K562 (cell line): ENCODE results near the gene PIP5KL1. TPM values are rescaled to one million over a fixed set of nuclear protein-coding genes. Genes with fewer than 3 reads are reported as not detected.

Experiments
- LCOR ChIP-seq: sonication (generic); formaldehyde crosslinking; IDR thresholded peaks from 2 replicates; pipeline ENCODE4 v1.8.0; 2022; ENCODE audit warnings: mild to moderate bottlenecking, missing genetic modification reagents
- NFYB ChIP-seq: IDR thresholded peaks from 2 replicates; pipeline ENCODE4 v1.6.1; 2011; ENCODE audit warnings: mild to moderate bottlenecking, moderate library complexity; ENCODE audit not compliant: insufficient read length; ENCODE audit errors: extremely low read depth
- NRF1 ChIP-seq, 2 experiments: fragments of 450-650 bp; IDR thresholded peaks in 1 of 2; conservative IDR thresholded peaks in 1 of 2; 2 replicates each; pipeline ENCODE4 v1.6.1; 2014; ENCODE audit warnings: mild to moderate bottlenecking in 2 of 2
- POLR2AphosphoS2 ChIP-seq: IDR thresholded peaks from 2 replicates; pipeline ENCODE4 v1.6.1; 2012; ENCODE audit warnings: low read length, improper control_type of control experiment
- RFX5 ChIP-seq: IDR thresholded peaks from 2 replicates; pipeline ENCODE4 v1.6.1; 2011; ENCODE audit warnings: low read depth, mild to moderate bottlenecking, improper control_type of control experiment, low read length
- polyA plus RNA-seq, 8 experiments: library from polyadenylated mRNA; depleted of rRNA in 4 of 8; stranded (reverse) in 5 of 8; unstranded in 3 of 8; fragments of >200 nt; fragmentation: Nextera tagmentation in 2 of 8; fragmentation: Illumina TruSeq in 1 of 8; extraction: Ambion mirVana in 2 of 8; extraction: Trizol in 1 of 8; gene quantifications; 2 replicates each; pipeline versions ENCODE4 v1.2.1 to v1.2.3, GENCODE V29; 2011 to 2014; ENCODE audit warnings: inconsistent platforms in 1 of 8, missing spikeins in 1 of 8
- total RNA-seq, 7 experiments: library from RNA; depleted of rRNA in 6 of 7; stranded (reverse); fragments of >200 nt in 6 of 7; fragmentation: Illumina TruSeq in 2 of 7; extraction: Trizol in 2 of 7; gene quantifications; 2 replicates each; pipeline versions ENCODE4 v1.2.1 to v1.2.3, GENCODE V29; 2011 to 2021; ENCODE audit warnings: low replicate concordance in 1 of 7
- TF ChIP-seq, protein P1 (sequence below): sonication (generic); formaldehyde crosslinking; IDR thresholded peaks from 2 replicates; pipeline ENCODE4 v1.8.0; 2022; ENCODE audit warnings: mild to moderate bottlenecking, low read depth, missing genetic modification reagents
- TF ChIP-seq, protein P2 (sequence below): fragments of 450-650 bp; formaldehyde crosslinking; IDR thresholded peaks from 2 replicates; pipeline ENCODE4 v1.4.0; 2022; ENCODE audit warnings: mild to moderate bottlenecking, moderate library complexity
- TF ChIP-seq, protein P3 (sequence below): sonication (generic); formaldehyde crosslinking; IDR thresholded peaks from 2 replicates; pipeline ENCODE4 v1.8.0; 2023; ENCODE audit warnings: missing genetic modification reagents, mild to moderate bottlenecking, borderline replicate concordance
- TF ChIP-seq, protein P4 (sequence below), 2 experiments: IDR thresholded peaks; 2 replicates each; pipeline ENCODE4 v1.6.1; 2011; ENCODE audit warnings: borderline replicate concordance in 1 of 2, control low read depth in 1 of 2, low read depth in 1 of 2, low read length in 1 of 2, mild to moderate bottlenecking in 1 of 2, mixed read lengths in 1 of 2, moderate library complexity in 1 of 2; ENCODE audit not compliant: insufficient read depth in 1 of 2, insufficient read length in 1 of 2, poor library complexity in 1 of 2, severe bottlenecking in 1 of 2; ENCODE audit errors: extremely low read depth in 1 of 2
- TF ChIP-seq, protein P5 (sequence below), 3 experiments: fragments of 200-800 bp in 1 of 3; fragments of 250-450 bp in 1 of 3; fragments of 450-650 bp in 1 of 3; sonication (Bioruptor Pico) in 1 of 3; sonication (Bioruptor generic) in 1 of 3; formaldehyde crosslinking in 1 of 3; IDR thresholded peaks; 2 replicates each; pipeline versions ENCODE4 v1.6.1 to v1.8.0; 2016 to 2022; ENCODE audit warnings: mild to moderate bottlenecking in 2 of 3, missing genetic modification characterization in 2 of 3, missing compliant biosample characterization in 1 of 3, moderate library complexity in 1 of 3

PIP5KL1 gene
- total and polyA plus RNA-seq, 9 of the 15 experiments (the other 6 are each of a cell fraction or from before 2014, with no cell fraction given): 0.18 to 4.8 (median 1.2) TPM

DNA sequence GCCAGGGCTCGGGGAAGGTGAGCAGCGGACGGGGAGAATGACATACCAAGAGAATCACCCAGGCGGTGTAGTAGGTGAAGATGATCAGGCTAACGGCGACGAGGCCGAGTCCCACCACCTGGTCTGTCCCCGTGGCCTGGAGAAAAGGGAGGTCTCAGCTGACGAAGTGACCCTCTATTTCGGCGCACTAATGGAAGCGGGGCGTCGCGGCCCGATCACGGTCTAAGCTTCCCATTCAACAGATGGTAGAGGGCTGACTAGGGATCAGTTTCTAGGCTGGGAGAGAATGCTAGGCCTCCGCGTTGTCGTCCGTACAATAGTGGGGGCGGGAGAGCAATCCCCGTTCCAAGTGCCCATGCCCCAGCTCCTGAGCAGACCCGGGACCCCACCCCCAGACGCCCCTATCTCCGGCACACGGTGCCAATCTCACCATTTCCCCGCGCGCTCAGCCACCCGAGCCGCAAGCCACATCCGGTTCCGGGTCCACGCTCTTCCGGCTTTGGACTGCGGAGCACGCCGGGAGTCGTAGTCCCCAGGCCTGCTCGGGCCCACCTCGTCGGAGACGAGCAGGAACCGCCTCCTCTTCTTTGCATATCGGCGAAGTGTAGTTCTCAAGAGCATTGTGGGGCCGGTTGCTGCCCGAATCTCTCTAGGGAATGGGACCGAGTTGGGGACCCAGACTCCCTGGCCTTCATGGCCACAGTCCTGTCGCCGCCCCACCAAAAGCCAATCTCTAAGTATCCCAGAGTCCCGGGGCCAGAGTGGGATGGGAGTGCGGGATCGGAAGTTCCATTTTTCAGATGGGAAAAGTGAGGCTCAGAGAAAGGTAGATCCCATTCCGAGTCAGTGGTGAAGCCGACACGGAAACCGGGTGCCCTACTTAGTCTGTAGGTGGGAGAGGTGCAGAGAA, 7.1 kb upstream of the PIP5KL1 start, which contains the start of gene DPM2 (continued):
- TF ChIP-seq, protein P1, sequence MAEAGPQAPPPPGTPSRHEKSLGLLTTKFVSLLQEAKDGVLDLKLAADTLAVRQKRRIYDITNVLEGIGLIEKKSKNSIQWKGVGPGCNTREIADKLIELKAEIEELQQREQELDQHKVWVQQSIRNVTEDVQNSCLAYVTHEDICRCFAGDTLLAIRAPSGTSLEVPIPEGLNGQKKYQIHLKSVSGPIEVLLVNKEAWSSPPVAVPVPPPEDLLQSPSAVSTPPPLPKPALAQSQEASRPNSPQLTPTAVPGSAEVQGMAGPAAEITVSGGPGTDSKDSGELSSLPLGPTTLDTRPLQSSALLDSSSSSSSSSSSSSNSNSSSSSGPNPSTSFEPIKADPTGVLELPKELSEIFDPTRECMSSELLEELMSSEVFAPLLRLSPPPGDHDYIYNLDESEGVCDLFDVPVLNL (CRISPR knock-in tag): 0 out of 2 replicates have a peak, but pooled peaks have one; percentile 42
- TF ChIP-seq NRF1 (conservative IDR thresholded peaks at IDR 0.05 in 1 of 2, IDR thresholded peaks at IDR 0.05 in 1 of 2) (peak; percentile 62 to 69), NFYB (no peak), RFX5 (no peak), POLR2AphosphoS2 (peak; percentile 89; the same call in 1 of the 2 replicates), LCOR (0 out of 2 replicates have a peak, but pooled peaks have one; percentile 58)
- TF ChIP-seq, protein P2, sequence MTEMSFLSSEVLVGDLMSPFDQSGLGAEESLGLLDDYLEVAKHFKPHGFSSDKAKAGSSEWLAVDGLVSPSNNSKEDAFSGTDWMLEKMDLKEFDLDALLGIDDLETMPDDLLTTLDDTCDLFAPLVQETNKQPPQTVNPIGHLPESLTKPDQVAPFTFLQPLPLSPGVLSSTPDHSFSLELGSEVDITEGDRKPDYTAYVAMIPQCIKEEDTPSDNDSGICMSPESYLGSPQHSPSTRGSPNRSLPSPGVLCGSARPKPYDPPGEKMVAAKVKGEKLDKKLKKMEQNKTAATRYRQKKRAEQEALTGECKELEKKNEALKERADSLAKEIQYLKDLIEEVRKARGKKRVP (CRISPR knock-in tag): no peak
- TF ChIP-seq, protein P3, sequence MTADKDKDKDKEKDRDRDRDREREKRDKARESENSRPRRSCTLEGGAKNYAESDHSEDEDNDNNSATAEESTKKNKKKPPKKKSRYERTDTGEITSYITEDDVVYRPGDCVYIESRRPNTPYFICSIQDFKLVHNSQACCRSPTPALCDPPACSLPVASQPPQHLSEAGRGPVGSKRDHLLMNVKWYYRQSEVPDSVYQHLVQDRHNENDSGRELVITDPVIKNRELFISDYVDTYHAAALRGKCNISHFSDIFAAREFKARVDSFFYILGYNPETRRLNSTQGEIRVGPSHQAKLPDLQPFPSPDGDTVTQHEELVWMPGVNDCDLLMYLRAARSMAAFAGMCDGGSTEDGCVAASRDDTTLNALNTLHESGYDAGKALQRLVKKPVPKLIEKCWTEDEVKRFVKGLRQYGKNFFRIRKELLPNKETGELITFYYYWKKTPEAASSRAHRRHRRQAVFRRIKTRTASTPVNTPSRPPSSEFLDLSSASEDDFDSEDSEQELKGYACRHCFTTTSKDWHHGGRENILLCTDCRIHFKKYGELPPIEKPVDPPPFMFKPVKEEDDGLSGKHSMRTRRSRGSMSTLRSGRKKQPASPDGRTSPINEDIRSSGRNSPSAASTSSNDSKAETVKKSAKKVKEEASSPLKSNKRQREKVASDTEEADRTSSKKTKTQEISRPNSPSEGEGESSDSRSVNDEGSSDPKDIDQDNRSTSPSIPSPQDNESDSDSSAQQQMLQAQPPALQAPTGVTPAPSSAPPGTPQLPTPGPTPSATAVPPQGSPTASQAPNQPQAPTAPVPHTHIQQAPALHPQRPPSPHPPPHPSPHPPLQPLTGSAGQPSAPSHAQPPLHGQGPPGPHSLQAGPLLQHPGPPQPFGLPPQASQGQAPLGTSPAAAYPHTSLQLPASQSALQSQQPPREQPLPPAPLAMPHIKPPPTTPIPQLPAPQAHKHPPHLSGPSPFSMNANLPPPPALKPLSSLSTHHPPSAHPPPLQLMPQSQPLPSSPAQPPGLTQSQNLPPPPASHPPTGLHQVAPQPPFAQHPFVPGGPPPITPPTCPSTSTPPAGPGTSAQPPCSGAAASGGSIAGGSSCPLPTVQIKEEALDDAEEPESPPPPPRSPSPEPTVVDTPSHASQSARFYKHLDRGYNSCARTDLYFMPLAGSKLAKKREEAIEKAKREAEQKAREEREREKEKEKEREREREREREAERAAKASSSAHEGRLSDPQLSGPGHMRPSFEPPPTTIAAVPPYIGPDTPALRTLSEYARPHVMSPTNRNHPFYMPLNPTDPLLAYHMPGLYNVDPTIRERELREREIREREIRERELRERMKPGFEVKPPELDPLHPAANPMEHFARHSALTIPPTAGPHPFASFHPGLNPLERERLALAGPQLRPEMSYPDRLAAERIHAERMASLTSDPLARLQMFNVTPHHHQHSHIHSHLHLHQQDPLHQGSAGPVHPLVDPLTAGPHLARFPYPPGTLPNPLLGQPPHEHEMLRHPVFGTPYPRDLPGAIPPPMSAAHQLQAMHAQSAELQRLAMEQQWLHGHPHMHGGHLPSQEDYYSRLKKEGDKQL: 0 out of 2 replicates have a peak, but pooled peaks have one; percentile 69
- TF ChIP-seq, protein P4, sequence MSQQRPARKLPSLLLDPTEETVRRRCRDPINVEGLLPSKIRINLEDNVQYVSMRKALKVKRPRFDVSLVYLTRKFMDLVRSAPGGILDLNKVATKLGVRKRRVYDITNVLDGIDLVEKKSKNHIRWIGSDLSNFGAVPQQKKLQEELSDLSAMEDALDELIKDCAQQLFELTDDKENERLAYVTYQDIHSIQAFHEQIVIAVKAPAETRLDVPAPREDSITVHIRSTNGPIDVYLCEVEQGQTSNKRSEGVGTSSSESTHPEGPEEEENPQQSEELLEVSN (IDR thresholded peaks at IDR 0.05; ENCODE audit: borderline replicate concordance in 1 of 2, extremely low read depth in 1 of 2, insufficient read depth in 1 of 2, insufficient read length in 1 of 2, low read depth in 1 of 2, low read length in 1 of 2, poor library complexity in 1 of 2, severe bottlenecking in 1 of 2): peak; percentile 80 to 85
- TF ChIP-seq, protein P5, sequence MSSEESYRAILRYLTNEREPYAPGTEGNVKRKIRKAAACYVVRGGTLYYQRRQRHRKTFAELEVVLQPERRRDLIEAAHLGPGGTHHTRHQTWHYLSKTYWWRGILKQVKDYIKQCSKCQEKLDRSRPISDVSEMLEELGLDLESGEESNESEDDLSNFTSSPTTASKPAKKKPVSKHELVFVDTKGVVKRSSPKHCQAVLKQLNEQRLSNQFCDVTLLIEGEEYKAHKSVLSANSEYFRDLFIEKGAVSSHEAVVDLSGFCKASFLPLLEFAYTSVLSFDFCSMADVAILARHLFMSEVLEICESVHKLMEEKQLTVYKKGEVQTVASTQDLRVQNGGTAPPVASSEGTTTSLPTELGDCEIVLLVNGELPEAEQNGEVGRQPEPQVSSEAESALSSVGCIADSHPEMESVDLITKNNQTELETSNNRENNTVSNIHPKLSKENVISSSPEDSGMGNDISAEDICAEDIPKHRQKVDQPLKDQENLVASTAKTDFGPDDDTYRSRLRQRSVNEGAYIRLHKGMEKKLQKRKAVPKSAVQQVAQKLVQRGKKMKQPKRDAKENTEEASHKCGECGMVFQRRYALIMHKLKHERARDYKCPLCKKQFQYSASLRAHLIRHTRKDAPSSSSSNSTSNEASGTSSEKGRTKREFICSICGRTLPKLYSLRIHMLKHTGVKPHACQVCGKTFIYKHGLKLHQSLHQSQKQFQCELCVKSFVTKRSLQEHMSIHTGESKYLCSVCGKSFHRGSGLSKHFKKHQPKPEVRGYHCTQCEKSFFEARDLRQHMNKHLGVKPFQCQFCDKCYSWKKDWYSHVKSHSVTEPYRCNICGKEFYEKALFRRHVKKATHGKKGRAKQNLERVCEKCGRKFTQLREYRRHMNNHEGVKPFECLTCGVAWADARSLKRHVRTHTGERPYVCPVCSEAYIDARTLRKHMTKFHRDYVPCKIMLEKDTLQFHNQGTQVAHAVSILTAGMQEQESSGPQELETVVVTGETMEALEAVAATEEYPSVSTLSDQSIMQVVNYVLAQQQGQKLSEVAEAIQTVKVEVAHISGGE (CRISPR knock-in tag; IDR thresholded peaks at IDR 0.05): peak; percentile 59 to 95 (median 78); a peak in 4 of 6 replicates
